ENCODE data around the gene OXGR1. TPM values are rescaled to one million over a fixed set of nuclear protein-coding genes. Genes with fewer than 3 reads are reported as not detected.

Gene OXGR1
- polyA plus RNA-seq, 2 of the 4 experiments (the other 2 are of a cell fraction): not detected

DNA sequence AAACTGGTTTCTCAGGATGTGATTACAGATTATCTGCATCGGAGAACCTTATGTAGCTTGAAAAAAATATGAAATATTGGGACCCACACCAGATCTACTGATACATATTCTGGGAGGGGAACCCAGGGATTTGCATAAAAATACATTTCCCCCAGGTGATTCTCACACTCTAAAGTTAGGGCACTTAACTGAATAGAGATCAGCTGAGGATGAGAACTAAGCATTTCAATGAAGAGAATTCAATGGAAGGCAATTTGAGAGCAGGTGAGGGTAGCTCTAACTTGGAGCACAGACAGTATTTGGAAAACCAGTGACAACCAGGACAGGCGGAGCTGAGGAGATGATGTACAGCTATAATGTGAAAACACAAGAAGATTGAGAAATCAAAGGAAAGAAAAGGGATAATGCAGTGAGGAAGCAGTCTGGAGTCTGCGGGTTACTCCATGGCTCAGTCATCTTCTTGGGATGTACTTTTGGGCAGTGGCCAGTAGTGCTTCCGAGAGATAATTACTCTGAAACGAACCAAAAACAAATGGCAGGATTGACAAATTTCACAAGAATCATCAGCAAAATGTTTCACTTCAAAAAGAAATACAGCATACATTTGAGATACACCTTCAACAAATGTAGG is 6.1 kb upstream of the OXGR1 start:
- Histone ChIP-seq H3K4me1 (no peaks in the 10 kb centered on the region), H3K27ac (no peak overlapping the region), H3K4me2 (no peak overlapping the region), H3K9me3 (no peaks in the 10 kb centered on the region), H3K4me3 (no peak overlapping the region)
- DNase-seq (ENCODE audit: low read depth in 1 of 2, low spot score in 1 of 2) (no peak), FAIRE-seq (no peak), ATAC-seq (no peak)
- ChIA-PET CTCF (interaction anchor here (0.6 kb wide), 1 partner anchor 18 kb away, joined by 3 read pairs; no protein-coding TSS in a partner anchor), POLR2A (no interaction called here)
- TF ChIP-seq MYC (IDR thresholded peaks at IDR 0.05; ENCODE audit: borderline replicate concordance, low read length) (no peak), HOXA7 (CRISPR knock-in tag; IDR thresholded peaks at IDR 0.05) (no peak), MAZ (IDR thresholded peaks at IDR 0.05; ENCODE audit: borderline replicate concordance, low read depth, low read length) (no peak)
- TF ChIP-seq, protein P1, sequence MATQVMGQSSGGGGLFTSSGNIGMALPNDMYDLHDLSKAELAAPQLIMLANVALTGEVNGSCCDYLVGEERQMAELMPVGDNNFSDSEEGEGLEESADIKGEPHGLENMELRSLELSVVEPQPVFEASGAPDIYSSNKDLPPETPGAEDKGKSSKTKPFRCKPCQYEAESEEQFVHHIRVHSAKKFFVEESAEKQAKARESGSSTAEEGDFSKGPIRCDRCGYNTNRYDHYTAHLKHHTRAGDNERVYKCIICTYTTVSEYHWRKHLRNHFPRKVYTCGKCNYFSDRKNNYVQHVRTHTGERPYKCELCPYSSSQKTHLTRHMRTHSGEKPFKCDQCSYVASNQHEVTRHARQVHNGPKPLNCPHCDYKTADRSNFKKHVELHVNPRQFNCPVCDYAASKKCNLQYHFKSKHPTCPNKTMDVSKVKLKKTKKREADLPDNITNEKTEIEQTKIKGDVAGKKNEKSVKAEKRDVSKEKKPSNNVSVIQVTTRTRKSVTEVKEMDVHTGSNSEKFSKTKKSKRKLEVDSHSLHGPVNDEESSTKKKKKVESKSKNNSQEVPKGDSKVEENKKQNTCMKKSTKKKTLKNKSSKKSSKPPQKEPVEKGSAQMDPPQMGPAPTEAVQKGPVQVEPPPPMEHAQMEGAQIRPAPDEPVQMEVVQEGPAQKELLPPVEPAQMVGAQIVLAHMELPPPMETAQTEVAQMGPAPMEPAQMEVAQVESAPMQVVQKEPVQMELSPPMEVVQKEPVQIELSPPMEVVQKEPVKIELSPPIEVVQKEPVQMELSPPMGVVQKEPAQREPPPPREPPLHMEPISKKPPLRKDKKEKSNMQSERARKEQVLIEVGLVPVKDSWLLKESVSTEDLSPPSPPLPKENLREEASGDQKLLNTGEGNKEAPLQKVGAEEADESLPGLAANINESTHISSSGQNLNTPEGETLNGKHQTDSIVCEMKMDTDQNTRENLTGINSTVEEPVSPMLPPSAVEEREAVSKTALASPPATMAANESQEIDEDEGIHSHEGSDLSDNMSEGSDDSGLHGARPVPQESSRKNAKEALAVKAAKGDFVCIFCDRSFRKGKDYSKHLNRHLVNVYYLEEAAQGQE (IDR thresholded peaks at IDR 0.05): no peak
- TF ChIP-seq, protein P2, sequence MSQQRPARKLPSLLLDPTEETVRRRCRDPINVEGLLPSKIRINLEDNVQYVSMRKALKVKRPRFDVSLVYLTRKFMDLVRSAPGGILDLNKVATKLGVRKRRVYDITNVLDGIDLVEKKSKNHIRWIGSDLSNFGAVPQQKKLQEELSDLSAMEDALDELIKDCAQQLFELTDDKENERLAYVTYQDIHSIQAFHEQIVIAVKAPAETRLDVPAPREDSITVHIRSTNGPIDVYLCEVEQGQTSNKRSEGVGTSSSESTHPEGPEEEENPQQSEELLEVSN (IDR thresholded peaks at IDR 0.05; ENCODE audit: borderline replicate concordance, low read depth): no peak
- WGBS (ENCODE audit: missing lambda C conversion rate): 20% methylated on average over 5 of the region's 5 CpGs

DNA sequence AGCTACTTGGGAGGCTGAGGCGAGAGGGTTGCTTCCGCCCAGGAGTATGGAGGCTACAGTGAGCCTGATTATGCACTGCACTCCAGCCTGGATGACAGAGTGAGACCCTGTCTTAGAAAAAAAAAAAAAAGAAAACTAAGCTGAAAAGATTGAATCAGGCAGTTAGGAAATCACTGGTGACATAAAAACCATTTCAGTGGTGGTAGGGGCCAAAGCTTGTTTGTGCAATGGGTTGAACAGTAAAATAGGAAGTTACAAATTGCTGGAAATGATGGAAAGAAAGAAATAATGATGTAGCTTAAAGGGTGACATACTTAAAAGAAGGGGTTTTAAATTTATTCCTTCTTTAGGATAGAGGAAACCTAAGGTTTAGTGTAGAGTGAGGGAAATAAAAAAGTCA is 4.8 kb upstream of the OXGR1 start:
- WGBS (ENCODE audit: missing lambda C conversion rate): 54% methylated on average over 2 of the region's 2 CpGs
- Histone ChIP-seq H3K9me3 (no peaks in the 10 kb centered on the region), H3K27ac (no peak overlapping the region), H3K4me1 (peaks cover 5% of the 10 kb centered on the region; the same call in 1 of the 3 replicates), H3K4me3 (no peak overlapping the region), H3K4me2 (no peak overlapping the region)
- ChIA-PET POLR2A (no interaction called here), CTCF (no interaction called here)
- ATAC-seq: no peak
- FAIRE-seq: no peak
- TF ChIP-seq, protein P3, sequence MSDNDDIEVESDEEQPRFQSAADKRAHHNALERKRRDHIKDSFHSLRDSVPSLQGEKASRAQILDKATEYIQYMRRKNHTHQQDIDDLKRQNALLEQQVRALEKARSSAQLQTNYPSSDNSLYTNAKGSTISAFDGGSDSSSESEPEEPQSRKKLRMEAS (IDR thresholded peaks at IDR 0.05): no peak
- TF ChIP-seq NPAS2 (CRISPR knock-in tag; IDR thresholded peaks at IDR 0.05; ENCODE audit: borderline replicate concordance): no peak
- no peak for TF ChIP-seq EP300 (IDR thresholded peaks at IDR 0.05)
- TF ChIP-seq, protein P4, sequence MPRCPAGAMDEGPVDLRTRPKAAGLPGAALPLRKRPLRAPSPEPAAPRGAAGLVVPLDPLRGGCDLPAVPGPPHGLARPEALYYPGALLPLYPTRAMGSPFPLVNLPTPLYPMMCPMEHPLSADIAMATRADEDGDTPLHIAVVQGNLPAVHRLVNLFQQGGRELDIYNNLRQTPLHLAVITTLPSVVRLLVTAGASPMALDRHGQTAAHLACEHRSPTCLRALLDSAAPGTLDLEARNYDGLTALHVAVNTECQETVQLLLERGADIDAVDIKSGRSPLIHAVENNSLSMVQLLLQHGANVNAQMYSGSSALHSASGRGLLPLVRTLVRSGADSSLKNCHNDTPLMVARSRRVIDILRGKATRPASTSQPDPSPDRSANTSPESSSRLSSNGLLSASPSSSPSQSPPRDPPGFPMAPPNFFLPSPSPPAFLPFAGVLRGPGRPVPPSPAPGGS (IDR thresholded peaks at IDR 0.05): no peak
- TF ChIP-seq, protein P5, sequence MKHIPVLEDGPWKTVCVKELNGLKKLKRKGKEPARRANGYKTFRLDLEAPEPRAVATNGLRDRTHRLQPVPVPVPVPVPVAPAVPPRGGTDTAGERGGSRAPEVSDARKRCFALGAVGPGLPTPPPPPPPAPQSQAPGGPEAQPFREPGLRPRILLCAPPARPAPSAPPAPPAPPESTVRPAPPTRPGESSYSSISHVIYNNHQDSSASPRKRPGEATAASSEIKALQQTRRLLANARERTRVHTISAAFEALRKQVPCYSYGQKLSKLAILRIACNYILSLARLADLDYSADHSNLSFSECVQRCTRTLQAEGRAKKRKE (CRISPR knock-in tag; IDR thresholded peaks at IDR 0.05; ENCODE audit: low read depth): no peak
- DNase-seq (ENCODE audit: low read depth in 1 of 2, low spot score in 1 of 2): no peak

DNA sequence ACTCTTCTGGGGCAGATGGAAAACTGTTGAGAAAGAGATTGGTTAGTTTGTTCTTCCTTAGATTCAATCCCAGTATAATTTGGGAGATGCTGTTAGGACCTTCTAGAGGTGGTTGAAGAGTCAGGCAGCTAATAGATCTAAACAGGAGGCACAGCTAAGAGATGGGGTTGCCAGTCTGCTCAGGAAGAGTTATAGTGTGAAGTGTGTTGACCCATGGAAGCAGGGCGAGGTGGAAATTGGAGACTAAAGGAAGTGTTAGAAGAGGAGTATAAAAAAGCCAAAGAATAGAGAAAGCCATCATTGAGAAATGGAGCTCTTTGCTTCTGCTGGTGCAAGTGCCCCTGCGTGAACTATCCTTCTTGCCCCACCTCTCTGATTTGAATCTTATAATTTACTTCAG is 3.8 kb upstream of the OXGR1 start:
- 27% methylated on average over 2 of the region's 2 CpGs for WGBS (ENCODE audit: missing lambda C conversion rate)
- TF ChIP-seq FOSL2 (IDR thresholded peaks at IDR 0.05): no peak
- TF ChIP-seq FOSL2 (CRISPR knock-in tag; IDR thresholded peaks at IDR 0.05): no peak
- TF ChIP-seq, protein P4 (IDR thresholded peaks at IDR 0.05): no peak
- TF ChIP-seq NR3C1 (IDR thresholded peaks at IDR 0.05): no peak
- no peak for TF ChIP-seq CHD2 (IDR thresholded peaks at IDR 0.05; ENCODE audit: low read length, partially characterized antibody)
- TF ChIP-seq SREBF2 (IDR thresholded peaks at IDR 0.05): no peak
- no peak for TF ChIP-seq MYC (IDR thresholded peaks at IDR 0.05; ENCODE audit: borderline replicate concordance, low read length)
- no peak for TF ChIP-seq CBX8 (IDR thresholded peaks at IDR 0.05)
- TF ChIP-seq RCOR1 (IDR thresholded peaks at IDR 0.05; ENCODE audit: low read depth, low read length): no peak
- TF ChIP-seq ZNF302 (CRISPR knock-in tag; IDR thresholded peaks at IDR 0.05): no peak
- no peak for TF ChIP-seq JUN (IDR thresholded peaks at IDR 0.05)
- TF ChIP-seq HOXB5 (CRISPR knock-in tag; IDR thresholded peaks at IDR 0.05): no peak
- TF ChIP-seq, protein P6, sequence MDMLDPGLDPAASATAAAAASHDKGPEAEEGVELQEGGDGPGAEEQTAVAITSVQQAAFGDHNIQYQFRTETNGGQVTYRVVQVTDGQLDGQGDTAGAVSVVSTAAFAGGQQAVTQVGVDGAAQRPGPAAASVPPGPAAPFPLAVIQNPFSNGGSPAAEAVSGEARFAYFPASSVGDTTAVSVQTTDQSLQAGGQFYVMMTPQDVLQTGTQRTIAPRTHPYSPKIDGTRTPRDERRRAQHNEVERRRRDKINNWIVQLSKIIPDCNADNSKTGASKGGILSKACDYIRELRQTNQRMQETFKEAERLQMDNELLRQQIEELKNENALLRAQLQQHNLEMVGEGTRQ (IDR thresholded peaks at IDR 0.05): no peak
- TF ChIP-seq RFX5 (IDR thresholded peaks at IDR 0.05): no peak
- TF ChIP-seq FOXS1 (CRISPR knock-in tag; IDR thresholded peaks at IDR 0.05): no peak
- no peak for TF ChIP-seq MAZ (IDR thresholded peaks at IDR 0.05; ENCODE audit: borderline replicate concordance, low read depth, low read length)
- TF ChIP-seq EHMT2 (IDR thresholded peaks at IDR 0.05; ENCODE audit: low read depth): no peak
- Histone ChIP-seq H3K4me1 (peaks cover 5% of the 10 kb centered on the region; the same call in 1 of the 3 replicates), H3K4me3 (no peak overlapping the region), H3K9me3 (no peaks in the 10 kb centered on the region), H3K4me2 (no peak overlapping the region), H3K27ac (no peak overlapping the region)
- ChIA-PET POLR2A (no interaction called here), CTCF (interaction anchor here (1.2 kb wide), 1 partner anchor 20 kb away, joined by 4 read pairs; no protein-coding TSS in a partner anchor)
- DNase-seq (ENCODE audit: low read depth in 1 of 2, low spot score in 1 of 2) (no peak), FAIRE-seq (no peak), ATAC-seq (no peak)

Measured in A549 (cell line).